Testis (tissue), 3 donors: ENCODE results near the gene UBP1. TPM values are rescaled to one million over a fixed set of nuclear protein-coding genes. Genes with fewer than 3 reads are reported as not detected.
"Not testable (repeated sequence)": the region's sequence is repeated elsewhere in the genome, so short reads cannot be mapped to it uniquely, and the experiment has no call there.

ENCODE experiments used
- DNase-seq: peaks from one replicate; pipeline ENCODE4 v3.0.0-alpha.2; 2019
- H3K27ac ChIP-seq, 2 donors: fragments of 200-600 bp; sonication (generic); one replicate each; pipeline ENCODE4 v1.5.1; 2019
- H3K27me3 ChIP-seq: fragments of 200-600 bp; sonication (generic); one replicate; pipeline ENCODE4 v1.5.1; 2019
- H3K36me3 ChIP-seq: fragments of 200-600 bp; sonication (generic); one replicate; pipeline ENCODE4 v1.5.1; 2017; ENCODE audit warnings: low read depth; ENCODE audit errors: missing control alignments
- H3K4me1 ChIP-seq: fragments of 200-600 bp; sonication (generic); one replicate; pipeline ENCODE4 v1.5.1; 2019
- H3K4me3 ChIP-seq, 2 donors: fragments of 200-600 bp; sonication (generic); one replicate each; pipeline ENCODE4 v1.5.1; 2017 to 2019
- H3K9me3 ChIP-seq: fragments of 200-600 bp; sonication (generic); one replicate; pipeline ENCODE4 v1.5.1; 2017
- CTCF ChIP-seq, 3 experiments: fragments of 450-650 bp in 2 of 3; fragments of 200-600 bp in 1 of 3; sonication (generic) in 1 of 3; IDR thresholded peaks; one replicate each; pipeline ENCODE4 v1.5.1; 2016 to 2019; ENCODE audit warnings: antibody characterized with exemption in 3 of 3, mild to moderate bottlenecking in 2 of 3, moderate library complexity in 1 of 3
- POLR2A ChIP-seq: fragments of 450-650 bp; IDR thresholded peaks from one replicate; pipeline ENCODE4 v1.6.1; 2017; ENCODE audit warnings: antibody characterized with exemption, mild to moderate bottlenecking, moderate library complexity
- WGBS, 2 donors: methylation state at CpG; one replicate each; pipeline ENCODE4 v1.1.5; 2018; 5-methylcytosine and 5-hydroxymethylcytosine counted together
- intact Hi-C: fragments of 100-400 bp; cut with DNase I; formaldehyde crosslinking; loops from one replicate; pipeline ENCODE4 v1.15.1; 2023; ENCODE audit warnings: low total_unique reads
- polyA plus RNA-seq: library from polyadenylated mRNA; stranded (reverse); fragments of 350-450 nt; fragmentation: Illumina TruSeq; extraction: RNeasy Lipid Tissue Mini Kit (QIAGEN cat#74804); gene quantifications from one replicate; pipeline ENCODE4 v1.2.3, GENCODE V29; 2014; ENCODE audit warnings: low read depth, low replicate concordance; ENCODE audit not compliant: insufficient read depth
- total RNA-seq, 2 donors: library from RNA; depleted of rRNA; stranded (reverse); fragments of >200 nt; gene quantifications; one replicate each; pipeline ENCODE4 v1.2.3, GENCODE V29; 2016

The UBP1 gene
- total and polyA plus RNA-seq, 3 donors from 2014 or later: 53.9 to 108 (median 93.2) TPM

DNA sequence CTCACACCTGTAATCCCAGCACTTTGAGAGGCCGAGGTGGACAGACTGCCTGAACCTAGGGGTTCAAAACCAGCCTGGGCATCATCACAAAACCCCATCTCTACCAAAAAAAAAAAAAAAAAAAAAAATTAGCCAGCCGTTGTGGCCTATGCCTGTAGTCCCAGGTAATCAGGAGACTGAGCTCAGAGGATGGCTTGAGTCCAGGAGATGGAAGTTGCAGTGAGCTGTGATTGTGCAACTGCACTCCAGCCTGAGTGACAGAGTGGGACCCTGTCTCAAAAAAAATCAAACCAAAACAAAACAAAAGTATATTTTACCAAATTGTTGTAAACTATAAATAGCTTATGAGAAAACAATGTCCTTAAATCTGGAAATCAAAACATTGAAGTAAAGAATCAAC, 34.7 kb upstream of the UBP1 start:
- H3K4me1 ChIP-seq: no peaks in the 10 kb centered on the region
- WGBS, 2 donors: 80 to 87% methylated on average over 2 of the region's 2 CpGs
- no peak overlapping the region for H3K4me3 ChIP-seq
- H3K36me3 ChIP-seq: no peaks in the 10 kb centered on the region
- intact Hi-C loops: no loop called here
- TF ChIP-seq POLR2A (no peak), CTCF (IDR thresholded peaks at IDR 0.05) (no peak)
- no peaks in the 10 kb centered on the region for H3K9me3 ChIP-seq
- no peak overlapping the region for H3K27ac ChIP-seq
- no peak for DNase-seq
- H3K27me3 ChIP-seq: no peaks in the 10 kb centered on the region

GRCh38 chr3:33473813-33474212, 33.6 kb upstream of the UBP1 start:
- WGBS, 2 donors: 86 to 98% methylated on average over 2 of the region's 2 CpGs
- no peak for TF ChIP-seq CTCF (IDR thresholded peaks at IDR 0.05)
- TF ChIP-seq POLR2A: no peak

GRCh38 chr3:33467786-33468185, 27.6 kb upstream of the UBP1 start:
- TF ChIP-seq CTCF (IDR thresholded peaks at IDR 0.05) (no peak), POLR2A (no peak)
- H3K4me3 ChIP-seq: no peak overlapping the region
- DNase-seq: no peak
- H3K27ac ChIP-seq: no peak overlapping the region
- H3K4me1 ChIP-seq: no peaks in the 10 kb centered on the region
- H3K9me3 ChIP-seq: no peaks in the 10 kb centered on the region
- no peaks in the 10 kb centered on the region for H3K27me3 ChIP-seq
- H3K36me3 ChIP-seq: no peaks in the 10 kb centered on the region
- 92 to 96% methylated on average over 3 of the region's 3 CpGs for WGBS, 2 donors
- intact Hi-C loops: no loop called here

More at GRCh38 chr3:33473813-33474212, 33.6 kb upstream of the UBP1 start:
- Histone ChIP-seq H3K9me3 (no peaks in the 10 kb centered on the region), H3K27ac (no peak overlapping the region), H3K4me3 (no peak overlapping the region), H3K36me3 (no peaks in the 10 kb centered on the region), H3K27me3 (no peaks in the 10 kb centered on the region), H3K4me1 (no peaks in the 10 kb centered on the region)
- intact Hi-C loops: no loop called here
- DNase-seq: no peak

- Histone ChIP-seq H3K27me3 (no peaks in the 10 kb centered on the region), H3K36me3 (no peaks in the 10 kb centered on the region), H3K4me1 (no peaks in the 10 kb centered on the region), H3K27ac (no peak overlapping the region), H3K4me3 (no peak overlapping the region), H3K9me3 (no peaks in the 10 kb centered on the region)
- WGBS, 2 donors: 96 to 98% methylated on average over 2 of the region's 2 CpGs
- no peak for TF ChIP-seq POLR2A
- TF ChIP-seq CTCF (IDR thresholded peaks at IDR 0.05): no peak
- intact Hi-C loops: no loop called here
- DNase-seq: no peak
Observed at GRCh38 chr3:33461097-33461496, 20.9 kb upstream of the UBP1 start.

DNA sequence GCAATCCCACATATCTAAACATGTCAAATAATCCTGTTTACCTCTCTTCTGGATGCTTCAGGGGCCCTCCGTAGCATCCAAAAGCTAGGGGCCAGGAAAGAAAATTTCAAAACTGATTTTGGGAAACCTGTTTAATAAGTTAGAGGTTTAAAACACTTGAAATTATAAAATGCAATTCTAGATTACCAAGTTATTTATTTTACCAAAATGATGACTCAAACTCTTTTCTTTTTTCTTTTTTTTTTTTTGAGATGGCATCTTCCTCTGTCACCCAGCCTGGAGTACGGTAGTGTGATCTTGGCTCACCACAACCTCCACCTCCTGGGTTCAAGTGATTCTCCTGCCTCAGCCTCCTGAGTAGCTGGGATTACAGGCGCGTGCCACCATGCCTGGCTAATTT, 19.4 kb upstream of the UBP1 start:
- intact Hi-C loops, H3K4me1 ChIP-seq, H3K4me3 ChIP-seq, H3K9me3 ChIP-seq, DNase-seq, H3K27me3 ChIP-seq, H3K36me3 ChIP-seq, H3K27ac ChIP-seq: not testable (repeated sequence)
- WGBS, 2 donors: 90 to 95% methylated on average over 4 of the region's 4 CpGs
